ENCODE measurements around the gene KIF26A.

The KIF26A gene

DNA sequence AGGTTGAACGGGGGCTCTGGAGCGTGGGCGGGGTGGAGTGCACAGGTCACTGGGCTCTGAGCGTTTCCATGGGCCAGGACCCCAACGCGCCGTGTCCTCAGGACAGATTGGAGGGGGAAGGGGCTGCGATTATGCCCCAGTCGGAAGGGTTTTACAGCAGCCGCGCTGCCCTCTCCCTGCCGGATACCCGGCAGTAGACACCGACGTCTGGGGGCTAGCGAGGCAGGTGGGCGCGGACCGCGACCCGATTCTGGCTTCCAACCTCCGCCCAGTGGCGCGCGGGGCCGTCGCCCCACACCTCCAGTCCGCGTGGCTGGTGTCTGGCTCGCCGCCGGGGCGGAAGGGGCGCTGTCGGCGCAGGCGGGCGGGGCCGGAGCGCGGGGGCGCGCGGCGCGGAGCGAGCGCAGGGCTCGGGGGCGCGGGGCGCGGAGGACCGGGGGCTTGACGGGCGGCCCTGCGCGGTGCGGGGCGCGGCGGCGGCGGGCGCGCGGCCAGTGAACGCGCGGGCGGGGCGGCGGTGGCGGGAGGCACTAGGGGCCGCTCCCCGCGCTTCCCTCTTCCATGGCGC lies 2.4 kb upstream of the KIF26A start:
- Histone ChIP-seq H3K9me3 (ENCODE audit: insufficient read depth, low read depth, low read length) (no peaks in the 10 kb centered on the region), H3K4me3 (ENCODE audit: low read length) (peak overlapping the region; percentile 56), H3K4me1 (ENCODE audit: insufficient read depth, low read length) (peaks cover 6% of the 10 kb centered on the region), H3K9ac (ENCODE audit: low read depth, low read length) (peak overlapping the region; percentile 31; the same call in 1 of the 2 replicates), H3K27me3 (ENCODE audit: insufficient read depth, low read length) (peaks cover 51% of the 10 kb centered on the region), H3K36me3 (ENCODE audit: insufficient read depth, low read length) (no peaks in the 10 kb centered on the region), H3K27ac (ENCODE audit: low read depth, low read length) (no peak overlapping the region)
- WGBS, result 1% methylated on average over 78 of the region's 78 CpGs

DNA sequence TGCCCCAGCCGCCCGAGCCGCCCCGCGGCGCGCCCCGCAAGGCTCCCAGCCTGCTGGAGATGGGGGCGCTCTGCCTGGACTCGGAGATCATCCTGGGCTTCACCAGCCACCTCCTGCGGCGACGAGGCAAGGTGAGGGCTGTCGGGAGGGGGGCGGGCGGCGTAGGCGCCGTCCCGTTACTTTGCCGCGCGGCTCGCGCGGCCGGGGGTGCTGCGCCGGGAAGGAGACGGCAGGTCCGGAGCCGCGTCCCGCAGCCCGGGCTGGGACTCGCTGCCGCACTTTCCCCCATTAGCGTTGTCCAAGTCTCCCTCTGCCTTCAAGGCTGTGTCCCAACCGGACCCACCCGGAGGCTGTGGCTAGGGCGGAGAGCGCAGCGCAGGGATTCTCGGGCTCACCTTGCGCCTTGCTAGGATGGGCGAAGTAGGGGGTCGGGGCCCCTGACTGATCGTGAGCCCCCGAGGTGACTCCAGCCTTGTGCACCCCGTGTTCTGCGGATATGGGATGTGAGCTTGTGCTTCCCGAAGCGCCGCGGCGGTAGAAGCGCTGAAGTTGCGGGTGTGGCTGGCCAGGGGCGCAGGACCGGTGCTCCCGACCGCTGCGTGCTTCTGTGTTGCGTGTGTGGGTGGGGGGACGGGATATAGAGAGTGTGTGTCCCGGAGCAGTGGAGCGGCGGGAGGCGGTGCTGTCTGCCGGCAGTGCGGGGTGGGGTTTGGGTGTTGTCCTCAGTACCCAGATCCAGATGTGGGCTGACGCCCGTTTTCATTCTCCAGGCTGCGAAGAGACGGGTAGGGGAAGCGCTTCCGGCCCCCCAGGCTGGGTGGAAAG lies 1.7 kb upstream of the KIF26A start:
- Histone ChIP-seq H3K4me3 (ENCODE audit: low read length) (peak overlapping the region; percentile 52), H3K27ac (ENCODE audit: low read depth, low read length) (no peak overlapping the region), H3K36me3 (ENCODE audit: insufficient read depth, low read length) (0 out of 2 replicates have a peak, but pooled peaks cover under 1% of the 10 kb centered on the region), H3K27me3 (ENCODE audit: insufficient read depth, low read length) (peaks cover 51% of the 10 kb centered on the region), H3K9ac (ENCODE audit: low read depth, low read length) (no peak overlapping the region; the same call in 1 of the 2 replicates), H3K4me1 (ENCODE audit: insufficient read depth, low read length) (peaks cover 6% of the 10 kb centered on the region), H3K9me3 (ENCODE audit: insufficient read depth, low read depth, low read length) (no peaks in the 10 kb centered on the region)
- WGBS, result 2% methylated on average over 77 of the region's 77 CpGs

DNA sequence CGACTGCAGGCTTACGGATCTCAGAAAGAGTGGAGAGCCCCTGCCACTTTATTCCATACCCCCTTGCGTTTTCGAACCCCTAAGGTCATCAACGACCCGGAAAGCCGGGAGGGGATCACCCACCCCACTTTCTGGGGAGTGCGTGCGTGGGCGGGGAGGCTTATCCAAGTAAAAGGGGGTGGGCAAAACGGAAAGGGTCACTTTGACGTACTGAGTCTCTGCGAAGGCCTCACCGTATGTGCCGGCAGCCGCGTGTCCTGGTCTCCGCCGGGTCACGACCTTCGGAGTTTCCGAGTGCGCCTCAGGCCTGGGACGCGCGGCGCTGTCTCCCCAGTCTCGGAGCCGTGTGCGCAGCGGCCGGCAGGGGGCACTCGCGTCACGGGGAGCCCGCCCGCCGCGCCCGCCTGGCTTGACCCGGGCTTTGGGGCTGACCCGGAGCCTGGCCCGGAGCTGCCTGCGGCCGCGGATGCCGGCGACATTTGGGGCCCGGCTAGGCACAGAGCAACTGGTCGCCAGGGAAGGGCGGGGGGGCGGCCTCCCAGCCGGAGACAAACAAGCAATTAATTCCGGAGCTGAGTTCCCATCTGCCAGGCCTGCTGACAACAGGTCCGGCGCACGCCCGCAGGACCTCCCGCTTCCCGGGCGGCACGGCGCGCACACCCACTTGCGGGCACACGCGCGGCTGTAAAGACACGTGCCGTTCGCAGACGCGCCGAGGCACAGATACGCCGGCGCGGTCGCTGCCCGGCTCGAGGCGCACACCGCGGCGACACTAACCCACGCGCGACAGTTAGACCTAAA lies 890 bp upstream of the KIF26A start:
- H3K27me3 ChIP-seq (ENCODE audit: insufficient read depth, low read length), result peaks cover 51% of the 10 kb centered on the region
- H3K36me3 ChIP-seq (ENCODE audit: insufficient read depth, low read length), result 0 out of 2 replicates have a peak, but pooled peaks cover 5% of the 10 kb centered on the region
- peaks cover 6% of the 10 kb centered on the region for H3K4me1 ChIP-seq (ENCODE audit: insufficient read depth, low read length)
- 1% methylated on average over 88 of the region's 88 CpGs for WGBS
- no peaks in the 10 kb centered on the region for H3K9me3 ChIP-seq (ENCODE audit: insufficient read depth, low read depth, low read length)
- H3K9ac ChIP-seq (ENCODE audit: low read depth, low read length), result no peak overlapping the region; the same call in 1 of the 2 replicates
- H3K27ac ChIP-seq (ENCODE audit: low read depth, low read length), result no peak overlapping the region
- H3K4me3 ChIP-seq (ENCODE audit: low read length), result peak overlapping the region; percentile 69

DNA sequence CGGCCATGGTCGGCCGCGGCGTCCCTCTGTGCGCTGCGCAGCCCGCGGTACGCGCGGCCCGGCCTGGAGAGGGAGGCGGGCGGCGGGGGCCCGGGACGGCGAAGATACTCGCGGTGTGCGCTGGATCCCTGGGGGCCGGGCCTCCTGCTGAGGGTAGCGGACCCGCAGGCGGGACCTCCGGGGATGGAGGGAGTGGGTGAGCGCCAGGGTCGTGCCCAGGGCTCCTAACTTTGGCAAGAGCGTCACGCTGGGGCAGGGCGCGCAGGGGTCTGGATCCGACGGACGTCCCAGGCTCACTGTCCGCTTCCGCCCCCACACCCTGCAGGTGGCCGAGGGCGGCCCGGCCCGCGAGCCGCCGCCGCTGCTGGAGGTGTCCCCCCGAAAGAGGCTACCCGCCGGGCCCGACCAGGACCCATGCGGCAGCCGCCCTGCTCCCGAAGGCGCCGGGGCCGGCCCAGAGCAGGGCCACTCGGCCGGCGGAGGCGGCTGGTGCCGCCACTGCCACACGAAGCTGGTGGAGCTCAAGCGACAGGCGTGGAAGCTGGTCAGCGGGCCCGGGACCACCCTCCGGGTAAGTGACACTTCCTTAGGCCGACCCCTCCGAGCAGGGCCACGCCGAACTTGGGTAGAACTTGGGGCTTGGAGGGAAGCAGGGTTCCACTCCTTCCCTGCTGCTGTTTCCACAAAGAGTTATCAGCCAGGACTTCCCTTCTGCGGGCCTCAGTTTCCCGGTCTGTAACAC lies 502 bp downstream of the KIF26A start:
- H3K4me1 ChIP-seq (ENCODE audit: insufficient read depth, low read length), result peaks cover 6% of the 10 kb centered on the region
- H3K27me3 ChIP-seq (ENCODE audit: insufficient read depth, low read length), result peaks cover 43% of the 10 kb centered on the region
- under 1% methylated on average over 73 of the region's 73 CpGs for WGBS
- no peak overlapping the region for H3K27ac ChIP-seq (ENCODE audit: low read depth, low read length)
- no peaks in the 10 kb centered on the region for H3K9me3 ChIP-seq (ENCODE audit: insufficient read depth, low read depth, low read length)
- H3K4me3 ChIP-seq (ENCODE audit: low read length), result peak overlapping the region; percentile 69
- H3K36me3 ChIP-seq (ENCODE audit: insufficient read depth, low read length), result 0 out of 2 replicates have a peak, but pooled peaks cover 10% of the 10 kb centered on the region
- H3K9ac ChIP-seq (ENCODE audit: low read depth, low read length), result peak overlapping the region; percentile 69

DNA sequence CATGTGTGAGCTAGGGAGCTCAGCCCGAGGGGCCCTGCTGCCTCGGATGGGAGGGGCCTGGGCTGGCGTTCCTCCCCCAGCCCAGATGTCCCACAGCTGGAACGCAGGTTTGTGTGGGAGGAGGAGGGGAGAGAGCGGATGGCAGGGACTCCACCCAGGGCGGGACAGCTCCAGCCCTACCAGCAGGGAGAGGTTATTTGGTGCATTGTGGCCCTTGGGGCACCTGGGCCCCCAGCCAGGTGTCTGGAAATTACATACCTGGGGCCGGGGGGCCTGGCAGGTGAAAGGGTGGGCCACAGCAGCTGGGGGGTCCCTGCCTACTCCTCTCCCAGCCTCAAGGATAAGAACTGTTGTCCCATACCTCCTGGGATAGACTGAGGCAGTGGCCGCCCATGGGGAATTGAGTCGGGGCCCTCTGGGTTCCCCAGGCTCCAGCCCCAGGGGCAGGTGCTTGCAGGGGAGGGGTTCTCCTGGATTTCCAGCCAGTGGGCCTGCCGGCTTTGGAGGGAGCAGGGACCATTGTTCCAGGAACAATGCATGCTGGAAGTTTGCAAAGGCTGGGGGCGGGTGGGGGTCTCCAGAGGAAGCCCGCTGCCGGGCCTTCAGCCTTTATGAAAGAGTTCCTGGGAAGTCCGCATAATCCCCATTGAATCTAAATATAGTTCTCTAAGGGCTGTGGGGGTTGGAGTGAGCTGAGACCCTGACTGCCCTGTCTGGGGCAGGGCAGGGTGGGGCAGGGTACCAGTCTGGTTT lies 1.2 kb downstream of the KIF26A start:
- 0 out of 2 replicates have a peak, but pooled peaks cover 10% of the 10 kb centered on the region for H3K36me3 ChIP-seq (ENCODE audit: insufficient read depth, low read length)
- no peak overlapping the region for H3K27ac ChIP-seq (ENCODE audit: low read depth, low read length)
- peak overlapping the region; percentile 69; the same call in 1 of the 2 replicates for H3K9ac ChIP-seq (ENCODE audit: low read depth, low read length)
- peaks cover 37% of the 10 kb centered on the region for H3K27me3 ChIP-seq (ENCODE audit: insufficient read depth, low read length)
- peaks cover 6% of the 10 kb centered on the region for H3K4me1 ChIP-seq (ENCODE audit: insufficient read depth, low read length)
- H3K4me3 ChIP-seq (ENCODE audit: low read length), result peak overlapping the region; percentile 69
- 5% methylated on average over 13 of the region's 14 CpGs for WGBS
- H3K9me3 ChIP-seq (ENCODE audit: insufficient read depth, low read depth, low read length), result no peaks in the 10 kb centered on the region

DNA sequence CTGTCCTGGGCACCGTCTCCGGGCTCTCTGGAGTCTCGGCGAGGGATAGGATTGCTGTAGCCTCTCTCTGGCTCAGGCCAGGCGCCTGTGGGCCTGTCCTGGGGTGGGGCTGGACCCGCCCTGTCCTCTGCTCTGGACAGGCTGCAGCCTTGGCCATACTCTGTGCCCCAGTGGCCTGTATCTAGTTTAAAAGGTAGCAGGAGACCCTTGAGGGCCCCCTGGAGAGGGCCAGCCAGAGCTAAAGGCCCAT lies 1.8 kb downstream of the KIF26A start:
- H3K9ac ChIP-seq (ENCODE audit: low read depth, low read length), result no peak overlapping the region; the same call in 1 of the 2 replicates
- WGBS, result 32% methylated on average over 6 of the region's 6 CpGs

DNA sequence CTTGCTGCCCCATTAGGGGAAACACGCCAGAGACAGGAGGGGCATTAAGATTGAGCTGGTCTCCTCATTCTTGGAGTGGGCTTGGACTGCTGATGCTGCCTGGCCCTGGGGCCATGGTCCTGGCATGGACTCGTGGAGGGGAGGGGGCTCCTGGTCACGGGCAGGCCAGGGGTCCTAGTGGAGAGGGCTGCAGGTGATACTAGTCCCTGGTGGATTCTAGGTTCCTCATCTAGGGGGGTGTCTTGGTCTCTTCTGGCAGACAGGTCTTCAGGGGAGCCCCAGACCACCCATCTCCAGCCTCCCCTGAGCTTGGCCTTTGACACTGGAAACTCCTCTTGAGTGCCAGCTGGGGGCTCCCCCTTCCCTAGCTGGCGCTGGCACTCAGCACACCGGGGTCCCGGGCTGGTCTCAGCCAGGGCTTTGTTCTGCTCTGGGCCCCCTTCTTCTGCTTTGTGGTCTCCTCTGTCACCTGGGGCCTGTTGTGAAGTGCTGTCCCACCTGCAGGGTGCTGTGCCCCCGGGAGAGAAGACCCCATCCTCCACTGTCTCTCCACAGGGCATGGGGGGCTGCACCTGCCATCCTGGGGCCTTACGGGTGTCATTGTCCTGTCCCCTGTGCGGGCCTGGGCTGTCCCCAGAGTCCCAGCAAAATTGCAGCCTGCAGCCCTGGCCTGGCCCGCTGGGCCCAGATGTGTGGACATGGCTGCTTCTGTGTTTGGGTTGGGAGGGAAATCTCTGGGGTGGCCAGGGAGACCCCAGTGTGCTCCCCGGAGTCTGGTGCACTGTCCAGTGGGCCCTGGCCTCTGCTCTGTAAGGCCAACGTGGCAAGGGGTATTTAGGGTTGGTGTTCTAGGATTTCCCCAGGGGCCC lies 2.3 kb downstream of the KIF26A start:
- 85% methylated on average over 12 of the region's 12 CpGs for WGBS
- Histone ChIP-seq H3K9ac (ENCODE audit: low read depth, low read length) (no peak overlapping the region; the same call in 1 of the 2 replicates), H3K27me3 (ENCODE audit: insufficient read depth, low read length) (peaks cover 26% of the 10 kb centered on the region), H3K27ac (ENCODE audit: low read depth, low read length) (no peak overlapping the region), H3K4me1 (ENCODE audit: insufficient read depth, low read length) (peaks cover 6% of the 10 kb centered on the region), H3K9me3 (ENCODE audit: insufficient read depth, low read depth, low read length) (no peaks in the 10 kb centered on the region), H3K4me3 (ENCODE audit: low read length) (peak overlapping the region; percentile 69), H3K36me3 (ENCODE audit: insufficient read depth, low read length) (0 out of 2 replicates have a peak, but pooled peaks cover 10% of the 10 kb centered on the region)

More for the DNA sequence above, 1.8 kb downstream of the KIF26A start:
- Histone ChIP-seq H3K27me3 (ENCODE audit: insufficient read depth, low read length) (peaks cover 32% of the 10 kb centered on the region), H3K4me3 (ENCODE audit: low read length) (peak overlapping the region; percentile 69), H3K27ac (ENCODE audit: low read depth, low read length) (no peak overlapping the region), H3K36me3 (ENCODE audit: insufficient read depth, low read length) (0 out of 2 replicates have a peak, but pooled peaks cover 10% of the 10 kb centered on the region), H3K9me3 (ENCODE audit: insufficient read depth, low read depth, low read length) (no peaks in the 10 kb centered on the region), H3K4me1 (ENCODE audit: insufficient read depth, low read length) (peaks cover 6% of the 10 kb centered on the region)

DNA sequence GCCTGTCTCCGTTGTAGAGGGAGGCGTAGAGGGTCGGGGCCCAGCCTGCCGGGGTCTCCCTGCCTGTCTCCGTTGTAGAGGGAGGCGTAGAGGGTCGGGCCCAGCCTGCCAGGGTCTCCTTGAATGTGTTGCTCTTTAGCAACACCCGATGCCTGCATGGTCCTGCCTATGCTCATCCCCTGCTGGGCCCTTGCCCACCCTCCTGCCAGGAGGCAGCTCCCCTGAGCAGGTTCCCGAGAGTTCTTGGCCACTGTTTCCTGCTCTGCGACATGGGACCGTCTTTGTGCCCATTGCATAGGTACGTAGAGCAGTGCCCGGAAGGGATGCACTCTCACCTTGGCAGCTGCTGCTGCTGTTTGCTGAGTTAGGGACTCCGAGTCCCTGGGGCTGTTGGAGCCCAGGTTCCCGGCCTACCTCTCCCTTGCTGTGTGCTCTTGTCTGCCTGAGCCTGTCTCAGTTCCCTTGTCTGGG lies 3.3 kb downstream of the KIF26A start:
- Histone ChIP-seq H3K9me3 (ENCODE audit: insufficient read depth, low read depth, low read length) (no peaks in the 10 kb centered on the region), H3K4me1 (ENCODE audit: insufficient read depth, low read length) (peaks cover 6% of the 10 kb centered on the region), H3K4me3 (ENCODE audit: low read length) (no peak overlapping the region), H3K36me3 (ENCODE audit: insufficient read depth, low read length) (0 out of 2 replicates have a peak, but pooled peaks cover 10% of the 10 kb centered on the region), H3K27ac (ENCODE audit: low read depth, low read length) (no peak overlapping the region), H3K27me3 (ENCODE audit: insufficient read depth, low read length) (peaks cover 18% of the 10 kb centered on the region), H3K9ac (ENCODE audit: low read depth, low read length) (no peak overlapping the region)
- 93% methylated on average over 15 of the region's 15 CpGs for WGBS

DNA sequence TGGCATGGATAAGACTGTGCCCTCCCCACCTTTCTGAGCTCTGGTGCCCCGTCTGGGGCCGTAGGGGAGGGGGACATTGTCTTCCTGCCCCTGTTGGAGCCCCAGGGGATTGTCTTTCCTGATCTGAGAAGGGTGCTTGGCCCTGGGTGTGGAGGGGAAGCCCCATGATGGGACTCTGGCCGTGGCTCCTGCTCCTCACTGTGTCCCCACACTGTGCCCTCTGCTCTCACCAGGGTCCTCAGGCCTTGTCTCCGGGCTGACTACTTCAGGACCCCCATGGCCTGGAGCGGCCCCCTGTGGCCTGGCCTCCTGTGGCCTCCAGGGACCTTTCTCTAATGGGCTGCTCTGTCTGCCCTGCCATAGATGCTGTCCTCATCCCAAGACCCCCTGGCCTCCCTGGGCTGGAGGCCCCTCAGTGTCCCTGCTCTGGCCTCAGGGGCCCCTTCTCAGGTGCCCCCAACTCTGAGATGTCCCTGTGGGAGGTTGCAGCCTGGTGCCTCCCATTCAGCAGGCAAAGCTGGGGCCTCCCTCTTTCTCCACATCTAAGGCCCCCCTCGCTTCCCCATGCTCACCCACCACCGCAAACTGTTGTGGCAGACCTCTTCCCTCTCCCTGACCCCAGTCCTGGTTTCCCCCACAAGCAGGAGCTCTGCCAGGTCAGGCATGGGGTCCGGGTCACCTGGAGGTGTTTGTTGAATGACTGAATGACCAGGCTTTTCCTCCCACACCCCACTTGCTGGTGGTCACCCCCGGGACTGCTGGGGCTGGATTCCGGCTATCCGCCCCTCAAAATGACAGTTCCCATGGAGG lies 4.0 kb downstream of the KIF26A start:
- 90% methylated on average over 11 of the region's 11 CpGs for WGBS
- Histone ChIP-seq H3K9ac (ENCODE audit: low read depth, low read length) (no peak overlapping the region), H3K4me3 (ENCODE audit: low read length) (no peak overlapping the region)

More for the DNA sequence above, 4.0 kb downstream of the KIF26A start:
- peaks cover 6% of the 10 kb centered on the region for H3K4me1 ChIP-seq (ENCODE audit: insufficient read depth, low read length)
- 0 out of 2 replicates have a peak, but pooled peaks cover 10% of the 10 kb centered on the region for H3K36me3 ChIP-seq (ENCODE audit: insufficient read depth, low read length)
- peaks cover 11% of the 10 kb centered on the region for H3K27me3 ChIP-seq (ENCODE audit: insufficient read depth, low read length)
- H3K27ac ChIP-seq (ENCODE audit: low read depth, low read length), result no peak overlapping the region
- H3K9me3 ChIP-seq (ENCODE audit: insufficient read depth, low read depth, low read length), result no peaks in the 10 kb centered on the region
